ACC112 (cell line): ENCODE data around the gene VCAM1.
"Not testable (repeated sequence)": the region's sequence is repeated elsewhere in the genome, so short reads cannot be mapped to it uniquely, and the experiment has no call there.

Experiments
- H2AFZ ChIP-seq: fragments of 200-600 bp; sonication (generic); one replicate; pipeline ENCODE4 v1.6.0; 2017; ENCODE audit warnings: antibody characterized with exemption, low read length; ENCODE audit not compliant: unreplicated experiment
- H3K27ac ChIP-seq: fragments of 200-600 bp; sonication (generic); 2 replicates; pipeline ENCODE4 v1.5.1; 2014; ENCODE audit warnings: low read depth, mild to moderate bottlenecking, antibody characterized with exemption, low read length, moderate library complexity
- H3K27me3 ChIP-seq: fragments of 200-600 bp; sonication (generic); 2 replicates; pipeline ENCODE4 v1.6.1; 2014; ENCODE audit warnings: mild to moderate bottlenecking, antibody characterized with exemption, low read length, moderate library complexity, mixed read lengths; ENCODE audit not compliant: insufficient read depth
- H3K36me3 ChIP-seq: fragments of 200-600 bp; sonication (generic); 2 replicates; pipeline ENCODE4 v1.6.1; 2016; ENCODE audit warnings: mild to moderate bottlenecking, antibody characterized with exemption, low read length, moderate library complexity, mixed read lengths; ENCODE audit not compliant: insufficient read depth
- H3K4me1 ChIP-seq: fragments of 200-600 bp; sonication (generic); one replicate; pipeline ENCODE4 v1.6.1; 2016; ENCODE audit warnings: low read length, mixed read lengths; ENCODE audit not compliant: insufficient read depth, unreplicated experiment, control insufficient read depth
- H3K4me3 ChIP-seq: fragments of 200-600 bp; sonication (generic); 2 replicates; pipeline ENCODE4 v1.5.1; 2014; ENCODE audit warnings: mild to moderate bottlenecking, low read depth, low read length
- H3K79me2 ChIP-seq: fragments of 200-600 bp; sonication (generic); one replicate; pipeline ENCODE4 v1.6.0; 2016; ENCODE audit warnings: low read length; ENCODE audit not compliant: control insufficient read depth, unreplicated experiment, insufficient read depth

The VCAM1 gene

GRCh38 chr1:100774370-100774769, 54.8 kb downstream of the VCAM1 start:
- peaks cover 6% of the 10 kb centered on the region for H3K4me1 ChIP-seq
- no peak overlapping the region for H3K27ac ChIP-seq
- no peak overlapping the region for H3K4me3 ChIP-seq
- H3K27me3 ChIP-seq: no peaks in the 10 kb centered on the region
- H2AFZ ChIP-seq: no peak overlapping the region
- no peaks in the 10 kb centered on the region for H3K36me3 ChIP-seq
- H3K79me2 ChIP-seq: no peaks in the 10 kb centered on the region

GRCh38 chr1:100775483-100775882, 55.9 kb downstream of the VCAM1 start:
- no peak overlapping the region for H3K4me3 ChIP-seq
- H3K36me3 ChIP-seq: no peaks in the 10 kb centered on the region
- H2AFZ ChIP-seq: no peak overlapping the region
- no peak overlapping the region for H3K27ac ChIP-seq
- H3K79me2 ChIP-seq: no peaks in the 10 kb centered on the region
- H3K4me1 ChIP-seq: no peaks in the 10 kb centered on the region
- no peaks in the 10 kb centered on the region for H3K27me3 ChIP-seq

DNA sequence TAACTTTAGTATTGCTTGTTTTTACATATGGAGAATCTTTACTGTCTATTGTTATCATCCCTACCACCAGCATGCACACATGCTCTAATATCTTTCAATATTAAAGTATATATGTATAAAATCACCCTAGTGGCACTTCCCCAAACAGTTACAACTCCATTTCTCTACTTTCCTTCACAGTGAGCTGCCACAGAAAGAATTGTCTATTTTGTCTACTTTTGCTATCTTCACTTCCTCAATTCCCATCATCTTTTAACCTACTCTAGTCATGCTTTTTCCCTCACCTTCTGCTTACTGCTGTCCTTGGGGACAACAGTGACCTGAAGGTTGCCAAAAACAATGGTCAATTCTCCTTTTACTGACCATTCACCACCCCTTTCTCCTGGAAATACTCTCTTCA, 59.2 kb downstream of the VCAM1 start:
- H3K4me3 ChIP-seq: no peak overlapping the region
- H3K79me2 ChIP-seq: no peaks in the 10 kb centered on the region
- H3K27me3 ChIP-seq: no peaks in the 10 kb centered on the region
- no peak overlapping the region for H3K27ac ChIP-seq
- no peaks in the 10 kb centered on the region for H3K4me1 ChIP-seq
- H3K36me3 ChIP-seq: no peaks in the 10 kb centered on the region
- no peak overlapping the region for H2AFZ ChIP-seq

GRCh38 chr1:100780814-100781213, 61.3 kb downstream of the VCAM1 start:
- no peak overlapping the region for H3K27ac ChIP-seq
- no peaks in the 10 kb centered on the region for H3K36me3 ChIP-seq
- H3K79me2 ChIP-seq: no peaks in the 10 kb centered on the region
- H3K4me1 ChIP-seq: no peaks in the 10 kb centered on the region
- H3K27me3 ChIP-seq: no peaks in the 10 kb centered on the region
- no peak overlapping the region for H3K4me3 ChIP-seq
- H2AFZ ChIP-seq: no peak overlapping the region

DNA sequence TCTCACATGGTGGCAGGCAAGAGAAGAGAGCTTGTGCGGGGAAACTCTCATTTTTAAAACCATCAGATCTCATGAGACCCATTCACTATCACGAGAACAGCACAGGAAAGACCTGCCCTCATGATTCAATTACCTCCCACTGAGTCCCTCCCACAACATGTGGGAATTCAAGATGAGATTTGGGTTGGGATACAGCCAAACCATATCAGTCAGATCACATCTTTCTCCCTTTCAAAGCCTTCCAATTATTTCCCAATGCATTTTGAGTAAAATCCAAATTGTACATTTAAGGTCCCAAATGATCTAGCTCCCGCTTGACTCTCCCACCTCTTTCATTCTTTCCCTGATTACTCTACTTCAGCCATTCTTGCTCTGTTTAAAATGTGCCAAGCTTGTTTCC, 62.2 kb downstream of the VCAM1 start:
- H3K27me3 ChIP-seq, H2AFZ ChIP-seq, H3K4me1 ChIP-seq, H3K79me2 ChIP-seq, H3K36me3 ChIP-seq, H3K27ac ChIP-seq, H3K4me3 ChIP-seq: not testable (repeated sequence)

DNA sequence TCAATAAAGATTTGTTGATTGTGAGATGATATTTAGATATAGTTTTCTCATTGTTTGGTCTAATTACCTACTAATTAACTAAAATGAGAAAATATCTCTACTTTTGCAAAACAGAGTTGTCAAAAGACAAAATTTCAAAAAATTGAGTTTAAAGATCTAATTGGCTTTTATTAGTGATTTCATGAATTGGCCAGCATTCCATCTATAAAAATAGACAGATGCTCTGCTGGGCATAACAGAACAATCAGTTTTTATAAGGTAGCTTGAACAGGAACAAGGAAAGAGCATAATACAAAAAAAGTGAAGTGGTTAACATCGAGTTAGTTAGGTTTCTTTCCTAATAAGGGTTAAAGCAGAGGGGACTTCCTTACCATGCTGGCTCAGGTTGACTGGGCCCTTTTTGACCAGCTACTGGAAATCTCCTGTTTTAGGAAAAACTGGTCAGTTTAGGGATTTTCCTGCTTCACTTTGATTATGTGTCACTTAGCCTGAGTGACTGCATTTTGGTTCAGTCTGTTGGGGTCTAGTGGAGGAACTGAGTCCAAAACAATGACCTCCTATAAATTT, 63.0 kb downstream of the VCAM1 start:
- H3K27me3 ChIP-seq: no peaks in the 10 kb centered on the region
- no peak overlapping the region for H3K27ac ChIP-seq
- no peak overlapping the region for H2AFZ ChIP-seq
- no peak overlapping the region for H3K4me3 ChIP-seq
- no peaks in the 10 kb centered on the region for H3K79me2 ChIP-seq
- no peaks in the 10 kb centered on the region for H3K4me1 ChIP-seq
- H3K36me3 ChIP-seq: no peaks in the 10 kb centered on the region

DNA sequence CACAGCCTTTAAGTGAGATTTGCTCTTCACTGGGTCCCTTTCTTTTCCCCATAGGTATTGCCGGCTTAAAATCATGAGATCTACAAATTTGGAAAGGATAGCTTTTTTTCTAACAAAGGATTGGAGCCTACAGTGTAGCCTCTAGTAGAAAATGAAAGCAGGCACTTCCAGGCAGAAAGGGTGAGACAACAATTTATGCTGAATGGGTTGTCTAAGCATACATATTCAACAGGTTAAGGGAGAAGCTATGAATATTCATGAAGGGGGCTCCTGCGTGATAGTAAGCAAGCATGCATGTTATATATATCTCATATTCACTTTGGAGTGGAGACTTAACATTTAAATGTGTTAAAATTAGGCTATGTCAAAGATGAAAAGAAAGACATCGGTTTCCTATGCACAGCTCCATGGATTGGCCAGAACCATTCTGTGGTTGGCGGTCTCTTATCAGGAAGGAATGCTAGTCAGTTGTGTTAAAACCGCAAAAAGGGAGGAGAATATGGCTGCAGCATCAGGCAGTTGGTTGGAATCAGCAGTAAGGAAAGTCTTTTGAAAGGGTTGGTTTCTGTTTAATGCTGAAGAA, 66.0 kb downstream of the VCAM1 start:
- Histone ChIP-seq H3K4me3 (peak overlapping the region; percentile 3; the same call in 1 of the 2 replicates), H3K27me3 (no peaks in the 10 kb centered on the region), H3K27ac (no peak overlapping the region), H3K4me1 (no peaks in the 10 kb centered on the region), H3K79me2 (no peaks in the 10 kb centered on the region), H2AFZ (peak overlapping the region; percentile 67), H3K36me3 (no peaks in the 10 kb centered on the region)

GRCh38 chr1:100786870-100787269, 67.3 kb downstream of the VCAM1 start:
- Histone ChIP-seq H3K4me3 (no peak overlapping the region), H3K27me3 (no peaks in the 10 kb centered on the region), H2AFZ (no peak overlapping the region), H3K36me3 (no peaks in the 10 kb centered on the region), H3K79me2 (no peaks in the 10 kb centered on the region), H3K4me1 (no peaks in the 10 kb centered on the region), H3K27ac (no peak overlapping the region)
